ENCODE data around the gene CHST12. TPM values are rescaled to one million over a fixed set of nuclear protein-coding genes. Genes with fewer than 3 reads are reported as not detected.

Gene CHST12
- total and polyA plus RNA-seq, 7 donors, result 1.2 to 11.9 (median 10.3) TPM

DNA sequence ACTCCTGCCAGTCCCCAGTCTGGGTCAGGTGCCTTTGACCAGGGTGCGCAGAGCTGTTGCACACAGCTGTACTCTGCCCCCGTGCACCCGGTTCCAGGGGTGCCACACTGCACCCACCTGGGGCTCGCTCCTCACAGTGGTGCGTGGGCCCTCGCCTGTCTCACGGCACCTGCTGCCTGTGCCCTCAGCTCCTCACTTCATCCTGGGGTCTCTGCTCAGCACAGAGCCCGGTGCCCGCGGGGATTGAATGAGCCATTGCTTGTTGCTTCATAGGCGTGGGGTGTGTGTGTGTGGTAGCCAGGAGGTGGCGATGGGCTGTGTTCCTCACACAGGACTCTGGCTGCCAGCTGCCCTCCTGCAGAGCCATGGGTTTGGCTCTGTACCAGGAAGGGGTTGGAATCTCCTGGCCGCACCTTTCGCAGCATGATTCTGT, 30.3 kb upstream of the CHST12 start:
- Histone ChIP-seq H3K36me3 (peaks cover 65 to 95% (median 87%) of the 10 kb centered on the region in 4 donors), H3K4me1 (no peaks in the 10 kb centered on the region), H3K27ac (no peak overlapping the region), H3K27me3 (no peaks in the 10 kb centered on the region), H3K9me3 (no peaks in the 10 kb centered on the region), H3K4me3 (no peak overlapping the region)
- WGBS, 2 donors, result 93 to 96% methylated on average over 14 of the region's 14 CpGs
- no peak for DNase-seq
- intact Hi-C loops (cut with DNase I), result no loop called here
- TF ChIP-seq POLR2AphosphoS5 (IDR thresholded peaks at IDR 0.05), result no peak
- TF ChIP-seq, protein P1, sequence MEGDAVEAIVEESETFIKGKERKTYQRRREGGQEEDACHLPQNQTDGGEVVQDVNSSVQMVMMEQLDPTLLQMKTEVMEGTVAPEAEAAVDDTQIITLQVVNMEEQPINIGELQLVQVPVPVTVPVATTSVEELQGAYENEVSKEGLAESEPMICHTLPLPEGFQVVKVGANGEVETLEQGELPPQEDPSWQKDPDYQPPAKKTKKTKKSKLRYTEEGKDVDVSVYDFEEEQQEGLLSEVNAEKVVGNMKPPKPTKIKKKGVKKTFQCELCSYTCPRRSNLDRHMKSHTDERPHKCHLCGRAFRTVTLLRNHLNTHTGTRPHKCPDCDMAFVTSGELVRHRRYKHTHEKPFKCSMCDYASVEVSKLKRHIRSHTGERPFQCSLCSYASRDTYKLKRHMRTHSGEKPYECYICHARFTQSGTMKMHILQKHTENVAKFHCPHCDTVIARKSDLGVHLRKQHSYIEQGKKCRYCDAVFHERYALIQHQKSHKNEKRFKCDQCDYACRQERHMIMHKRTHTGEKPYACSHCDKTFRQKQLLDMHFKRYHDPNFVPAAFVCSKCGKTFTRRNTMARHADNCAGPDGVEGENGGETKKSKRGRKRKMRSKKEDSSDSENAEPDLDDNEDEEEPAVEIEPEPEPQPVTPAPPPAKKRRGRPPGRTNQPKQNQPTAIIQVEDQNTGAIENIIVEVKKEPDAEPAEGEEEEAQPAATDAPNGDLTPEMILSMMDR (IDR thresholded peaks at IDR 0.05), result no peak

DNA sequence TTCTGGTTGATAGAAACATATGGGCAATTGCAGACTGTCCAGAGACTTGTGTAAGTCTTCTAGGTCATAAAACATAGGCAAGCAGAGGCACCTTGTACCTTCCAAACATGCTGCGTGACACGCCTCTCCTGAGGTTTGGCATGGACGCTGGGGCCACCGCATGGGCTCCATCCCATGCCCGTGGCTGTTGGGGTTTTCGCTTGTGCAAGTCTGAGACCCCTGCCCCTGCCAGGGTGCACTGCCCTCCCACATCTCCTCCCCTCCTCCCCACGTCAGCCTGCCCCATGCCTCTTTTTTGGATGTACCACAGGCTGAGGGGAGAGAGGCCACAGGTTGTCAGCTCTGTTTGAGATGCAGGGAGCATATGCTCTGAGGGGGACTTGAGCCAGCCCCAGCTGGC, 29.8 kb upstream of the CHST12 start:
- H3K36me3 ChIP-seq, result peaks cover 67 to 93% (median 83%) of the 10 kb centered on the region in 4 donors

DNA sequence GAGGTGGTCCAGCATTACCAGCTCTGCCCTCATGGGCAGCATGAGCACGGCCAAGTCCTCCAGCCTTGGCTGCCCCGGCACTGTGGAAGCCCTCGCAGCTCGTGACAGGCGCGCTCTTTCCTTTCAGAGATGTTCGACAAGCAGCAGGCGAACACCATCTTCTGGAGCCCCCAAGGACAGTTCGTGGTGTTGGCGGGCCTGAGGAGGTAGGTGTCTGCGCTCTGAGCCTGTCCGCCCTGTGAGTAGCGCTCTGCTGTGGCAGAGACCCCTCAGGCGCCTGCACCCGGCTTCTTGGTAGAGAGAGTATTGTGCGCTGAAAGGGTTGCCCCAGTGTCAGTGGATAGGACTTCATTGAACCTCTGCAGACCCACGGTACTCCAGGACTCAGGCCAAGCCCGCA, 29.0 kb upstream of the CHST12 start:
- Histone ChIP-seq H3K9me3 (no peaks in the 10 kb centered on the region), H3K27ac (no peak overlapping the region), H3K36me3 (peaks cover 69 to 93% (median 83%) of the 10 kb centered on the region in 4 donors), H3K4me3 (no peak overlapping the region), H3K4me1 (no peaks in the 10 kb centered on the region), H3K27me3 (no peaks in the 10 kb centered on the region)
- 96 to 97% methylated on average over 18 of the region's 18 CpGs for WGBS, 2 donors
- TF ChIP-seq POLR2AphosphoS5 (IDR thresholded peaks at IDR 0.05) (no peak), EP300 (IDR thresholded peaks at IDR 0.05) (no peak), POLR2A (IDR thresholded peaks at IDR 0.05) (no peak)
- TF ChIP-seq, protein P1 (IDR thresholded peaks at IDR 0.05), result no peak
- no peak for DNase-seq
- intact Hi-C loops (cut with DNase I), result no loop called here

More for the DNA sequence above, 29.8 kb upstream of the CHST12 start:
- H3K9me3 ChIP-seq, result no peaks in the 10 kb centered on the region
- TF ChIP-seq POLR2A (IDR thresholded peaks at IDR 0.05), result no peak
- TF ChIP-seq POLR2AphosphoS5 (IDR thresholded peaks at IDR 0.05), result no peak
- TF ChIP-seq EP300 (IDR thresholded peaks at IDR 0.05), result no peak
- TF ChIP-seq, protein P1 (IDR thresholded peaks at IDR 0.05), result no peak
- H3K4me1 ChIP-seq, result no peaks in the 10 kb centered on the region
- DNase-seq, result no peak
- no peaks in the 10 kb centered on the region for H3K27me3 ChIP-seq
- intact Hi-C loops (cut with DNase I), result no loop called here
- WGBS, 2 donors, result 91 to 92% methylated on average over 7 of the region's 7 CpGs
- H3K27ac ChIP-seq, result no peak overlapping the region
- no peak overlapping the region for H3K4me3 ChIP-seq

DNA sequence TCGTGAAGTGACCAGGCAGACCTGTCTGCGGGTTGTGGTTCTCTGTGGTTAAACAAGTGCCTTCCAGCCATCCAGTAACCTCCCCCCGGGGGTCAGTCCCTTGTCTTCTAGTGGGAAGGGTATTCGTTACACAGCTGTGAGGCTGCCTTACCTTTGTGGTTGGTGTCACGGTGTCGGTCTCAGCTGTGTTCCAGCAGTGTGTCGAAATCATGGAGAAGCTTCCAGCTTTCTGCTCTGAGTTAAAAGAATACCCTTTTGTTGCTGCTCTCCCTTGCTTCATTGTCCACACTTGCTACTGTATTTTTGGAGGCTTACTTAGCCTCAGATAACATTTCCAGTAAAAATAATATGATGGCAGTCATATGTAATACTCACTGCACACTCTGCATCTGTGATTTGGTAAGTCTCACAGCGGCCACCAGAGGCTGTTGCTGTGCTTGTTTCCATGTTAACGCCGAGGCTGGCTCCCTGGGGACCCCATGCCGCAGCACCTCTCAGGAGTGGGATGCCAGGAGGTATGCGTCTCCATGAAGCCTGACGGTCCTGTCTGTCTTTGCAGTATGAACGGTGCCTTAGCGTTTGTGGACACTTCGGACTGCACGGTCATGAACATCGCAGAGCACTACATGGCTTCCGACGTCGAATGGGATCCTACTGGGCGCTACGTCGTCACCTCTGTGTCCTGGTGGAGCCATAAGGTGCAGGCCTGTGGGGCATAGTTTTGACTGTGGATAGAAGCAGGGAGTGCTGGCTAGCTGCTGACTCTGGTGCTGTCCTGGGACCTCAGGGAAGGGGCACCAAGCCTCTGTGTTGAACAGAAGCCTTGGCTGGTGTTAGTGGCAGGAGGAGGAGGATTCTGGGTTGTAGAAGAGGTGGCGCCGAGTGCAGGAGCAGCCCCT, 28.3 kb upstream of the CHST12 start:
- 93 to 95% methylated on average over 26 of the region's 26 CpGs for WGBS, 2 donors
- Histone ChIP-seq H3K4me1 (no peaks in the 10 kb centered on the region), H3K4me3 (no peak overlapping the region), H3K9me3 (no peaks in the 10 kb centered on the region), H3K36me3 (peaks cover 74 to 93% (median 83%) of the 10 kb centered on the region in 4 donors), H3K27me3 (no peaks in the 10 kb centered on the region), H3K27ac (no peak overlapping the region)
- intact Hi-C loops (cut with DNase I), result no loop called here
- TF ChIP-seq POLR2A (IDR thresholded peaks at IDR 0.05) (no peak), POLR2AphosphoS5 (IDR thresholded peaks at IDR 0.05) (no peak), EP300 (IDR thresholded peaks at IDR 0.05) (no peak)
- TF ChIP-seq, protein P1 (IDR thresholded peaks at IDR 0.05), result no peak
- DNase-seq, result no peak
